Heart left ventricle (tissue), 16 donors: ENCODE measurements around the gene LIPM. TPM values are rescaled to one million over a fixed set of nuclear protein-coding genes. Genes with fewer than 3 reads are reported as not detected.

Source experiments
- ATAC-seq, 4 donors: fragments of 200-7000 bp; cut with Tn5 transposase; one replicate each; pipeline ENCODE4 v1.9.1; 2020 to 2022; ENCODE audit warnings: moderate library complexity in 4 of 4, mild to moderate bottlenecking in 3 of 4, moderate number of reproducible peaks in 1 of 4
- DNase-seq, 5 donors: peaks; one replicate each; pipeline ENCODE4 v3.0.0-alpha.2; 2020
- H3K27ac ChIP-seq, 12 donors: fragments of 200-600 bp; sonication (generic) in 4 of 12; one replicate each; pipeline versions ENCODE4 v1.5.0 to v1.8.0; 2016 to 2022; ENCODE audit warnings: mild to moderate bottlenecking in 2 of 12
- H3K27me3 ChIP-seq, 9 donors: fragments of 200-600 bp; sonication (generic) in 2 of 9; one replicate each; pipeline versions ENCODE4 v1.5.1 to v1.8.0; 2016 to 2022; ENCODE audit warnings: mild to moderate bottlenecking in 3 of 9
- H3K36me3 ChIP-seq, 9 donors: fragments of 200-600 bp; sonication (generic) in 2 of 9; one replicate each; pipeline versions ENCODE4 v1.5.0 to v1.8.0; 2018 to 2022; ENCODE audit warnings: mild to moderate bottlenecking in 2 of 9
- H3K4me1 ChIP-seq, 12 donors: fragments of 200-600 bp; sonication (generic) in 4 of 12; one replicate each; pipeline versions ENCODE4 v1.5.0 to v1.8.0; 2016 to 2022; ENCODE audit warnings: mild to moderate bottlenecking in 3 of 12
- H3K4me3 ChIP-seq, 12 donors: fragments of 200-600 bp; sonication (generic) in 4 of 12; one replicate each; pipeline versions ENCODE4 v1.5.0 to v1.8.0; 2017 to 2022; ENCODE audit warnings: mild to moderate bottlenecking in 9 of 12, moderate library complexity in 4 of 12
- H3K9me3 ChIP-seq, 12 donors: fragments of 200-600 bp; sonication (generic) in 4 of 12; one replicate each; pipeline versions ENCODE4 v1.5.0 to v1.8.0; 2016 to 2022; ENCODE audit warnings: mild to moderate bottlenecking in 1 of 12
- CTCF ChIP-seq, 12 donors: fragments of 200-600 bp; sonication (generic) in 4 of 12; IDR thresholded peaks; one replicate each; pipeline versions ENCODE4 v1.5.0 to v1.8.0; 2018 to 2022; ENCODE audit warnings: antibody characterized with exemption in 12 of 12, mild to moderate bottlenecking in 5 of 12
- POLR2A ChIP-seq, 2 donors: fragments of 450-650 bp; IDR thresholded peaks; one replicate each; pipeline ENCODE4 v1.6.1; 2017; ENCODE audit warnings: antibody characterized with exemption in 2 of 2, mild to moderate bottlenecking in 2 of 2, moderate library complexity in 2 of 2
- WGBS, 4 donors: extraction: QIAGEN DNeasy Blood & Tissue Kit in 2 of 4; methylation state at CpG; one replicate each; pipeline versions ENCODE4 v1.1.5 to v1.1.7; 2013 to 2018; 5-methylcytosine and 5-hydroxymethylcytosine counted together
- intact Hi-C, 10 donors: fragments of 100-400 bp; cut with DNase I; formaldehyde crosslinking; loops; one replicate each; pipeline versions ENCODE4 v1.11.1 to v1.14.2; 2022
- polyA plus RNA-seq, 2 donors: library from polyadenylated mRNA; stranded (reverse); fragments of 200-250 nt; gene quantifications; one replicate each; pipeline ENCODE4 v1.2.3, GENCODE V29; 2013
- total RNA-seq, 9 donors: library from RNA; depleted of rRNA in 2 of 9; stranded (reverse); fragments of >200 nt in 2 of 9; fragmentation: NEBNext Ultra II Directional in 3 of 9; extraction: Animal tissue kit (Norgen Biotek cat#: 25700) in 3 of 9; gene quantifications; one replicate each; pipeline versions ENCODE4 v1.1.0 to v1.2.4, GENCODE V29; 2016 to 2023
- donor health status: ischemic (EF 13 %, LVEDD 7.1; RV severe dilation, severe dysfunction).
- donor health status: healthy with polysubstance abuse.
- donor health status: DM: no; HTN: yes; CAD: no.
- donor health status: DM: no; HTN: no; CAD: no.
- donor health status: ischemic (EF 25% LVEDD 6.9; RV normal size, moderate dysfunction).
- donor health status: ischemic (EF 25% LVEDD 5.7; RV mildly dilated, moderate dysfunction).
- donor health status: healthy.
- donor health status: DM: yes; HTN: yes; CAD: no.
- donor health status: ischemic (EF 35%, LVEDD 5.7; RV mildly dilated, moderate dysfunction).
- donor health status: nonischemic (EF 11% LVEDD 7.7; RV severe dilation, severe dysfunction).
- donor health status: DM: yes; HTN: yes; CAD: no.
- donor health status: PGD.
- donor health status: ischemic (EF 29% LVEDD 5.4; RV normal size, mild dysfunction).
- donor health status: nonischemic (EF 23%, LVEDD 6.1; RV moderate dilation, normal function).

LIPM gene
- total and polyA plus RNA-seq, 11 donors, result not detected

GRCh38 chr10:88759366-88760101 lies 43.0 kb upstream of the LIPM start, which contains the start of gene LIPN:
Gene LIPN (plus strand): TSS chr10:88760020. CDS start chr10:88761406, 1,386 bp downstream.
- Histone ChIP-seq H3K9me3 (no peaks in the 10 kb centered on the region), H3K4me1 (no peaks in the 10 kb centered on the region), H3K27me3 (peaks cover 0 to 5% (median 0%) of the 10 kb centered on the region in 9 donors), H3K36me3 (no peaks in the 10 kb centered on the region), H3K27ac (peak within 1 kb of the TSS in 1 of 12 donors; percentile 73), H3K4me3 (no peak within 1 kb of the TSS)
- 81 to 90% (median 86%) methylated on average over 7 of the region's 7 CpGs for WGBS, 4 donors
- ATAC-seq (peak in 2 of 4 donors; percentile 34 to 77), DNase-seq (peak in 1 of 5 donors; percentile 27)
- intact Hi-C loops, result no loop called here
- TF ChIP-seq POLR2A (IDR thresholded peaks at IDR 0.05) (no peak), CTCF (IDR thresholded peaks at IDR 0.05) (no peak)

- no peak overlapping the region for H3K27ac ChIP-seq
- peaks cover 0 to 6% (median 0%) of the 10 kb centered on the region in 12 donors for H3K4me1 ChIP-seq
- no peak for DNase-seq
- no peaks in the 10 kb centered on the region for H3K27me3 ChIP-seq
- WGBS, 4 donors, result 69 to 87% (median 79%) methylated on average over 1 of the region's 1 CpG
- TF ChIP-seq CTCF (IDR thresholded peaks at IDR 0.05) (no peak), POLR2A (IDR thresholded peaks at IDR 0.05) (no peak)
- no peaks in the 10 kb centered on the region for H3K36me3 ChIP-seq
- H3K9me3 ChIP-seq, result no peaks in the 10 kb centered on the region
- H3K4me3 ChIP-seq, result no peak overlapping the region
- intact Hi-C loops, result no loop called here
- ATAC-seq, result no peak
These were observed 39.6 kb upstream of the LIPM start for GRCh38 chr10:88762906-88763305.

GRCh38 chr10:88763441-88763840 lies 39.1 kb upstream of the LIPM start:
- DNase-seq (no peak), ATAC-seq (no peak)
- H3K4me1 ChIP-seq, result peaks cover 0 to 6% (median 0%) of the 10 kb centered on the region in 12 donors
- no peaks in the 10 kb centered on the region for H3K9me3 ChIP-seq
- 68 to 77% (median 71%) methylated on average over 1 of the region's 1 CpG for WGBS, 4 donors
- intact Hi-C loops, result no loop called here
- no peaks in the 10 kb centered on the region for H3K36me3 ChIP-seq
- no peaks in the 10 kb centered on the region for H3K27me3 ChIP-seq
- no peak overlapping the region for H3K4me3 ChIP-seq
- H3K27ac ChIP-seq, result no peak overlapping the region
- TF ChIP-seq CTCF (IDR thresholded peaks at IDR 0.05) (no peak), POLR2A (IDR thresholded peaks at IDR 0.05) (no peak)

- TF ChIP-seq POLR2A (IDR thresholded peaks at IDR 0.05) (no peak), CTCF (IDR thresholded peaks at IDR 0.05) (no peak)
- Histone ChIP-seq H3K9me3 (no peaks in the 10 kb centered on the region), H3K4me3 (no peak overlapping the region), H3K27ac (no peak overlapping the region), H3K36me3 (no peaks in the 10 kb centered on the region), H3K4me1 (peaks cover 0 to 6% (median 0%) of the 10 kb centered on the region in 12 donors), H3K27me3 (no peaks in the 10 kb centered on the region)
- DNase-seq (no peak), ATAC-seq (no peak)
- intact Hi-C loops, result no loop called here
- WGBS, 4 donors, result 81 to 89% (median 87%) methylated on average over 3 of the region's 3 CpGs
These were observed 38.4 kb upstream of the LIPM start for GRCh38 chr10:88764110-88764509.
